NCI-H345 treated with DMSO at 0.1 percent for 48 hours (cell line): ENCODE measurements around the gene FOXL3.
"Not testable (repeated sequence)": the region's sequence is repeated elsewhere in the genome, so short reads cannot be mapped to it uniquely, and the experiment has no call there.

ENCODE experiments used
- DNase-seq: peaks from one replicate; lab custom pipeline; 2025; ENCODE audit not compliant: unreplicated experiment; lab: John Stamatoyannopoulos, UW

Gene FOXL3

GRCh38 chr7:335358-336148 is 45.6 kb downstream of the FOXL3 start:
- DNase-seq: no peak

- DNase-seq: not testable (repeated sequence)
These were observed 46.2 kb downstream of the FOXL3 start for GRCh38 chr7:336149-336533.

GRCh38 chr7:336810-337566 is 47.0 kb downstream of the FOXL3 start:
- no peak for DNase-seq

- DNase-seq: no peak
These were observed 47.6 kb downstream of the FOXL3 start for GRCh38 chr7:337567-337951.

- no peak for DNase-seq
These were observed 48.5 kb downstream of the FOXL3 start for GRCh38 chr7:338295-339061.

- no peak for DNase-seq
These were observed 49.0 kb downstream of the FOXL3 start for GRCh38 chr7:339062-339342.

GRCh38 chr7:339696-340095 is 49.7 kb downstream of the FOXL3 start:
- no peak for DNase-seq

- DNase-seq: no peak
These were observed 50.4 kb downstream of the FOXL3 start for GRCh38 chr7:340200-340937.
